H1 (cell line): Measurements from ENCODE around the gene ZNF101. TPM values are rescaled to one million over a fixed set of nuclear protein-coding genes. Genes with fewer than 3 reads are reported as not detected.

Experiments
- CTCF ChIA-PET: fragments of 300-600 bp; sonication (Branson Sonifier 250); formaldehyde crosslinking; loops from one replicate; lab custom pipeline; 2021; ENCODE audit not compliant: partially characterized antibody; lab: Charles Lee
- POLR2A ChIA-PET: fragments of 300-600 bp; sonication (Branson Sonifier 250); formaldehyde crosslinking; loops from one replicate; lab custom pipeline; 2021; ENCODE audit warnings: inconsistent platforms; ENCODE audit not compliant: partially characterized antibody; lab: Charles Lee
- DNase-seq, 2 experiments: peaks; one replicate each; pipeline versions ENCODE4 v3.0.0 to v3.0.0-alpha.2; 2010 to 2022; ENCODE audit warnings: low spot score in 2 of 2, low read depth in 1 of 2, mixed read lengths in 1 of 2
- FAIRE-seq: peaks from 2 replicates; lab custom pipeline; 2011; peaks lifted over from hg19 to GRCh38; lab: Jason Lieb, UNC
- H2AFZ ChIP-seq: 2 replicates; pipeline ENCODE4 v1.8.1; 2012; ENCODE audit warnings: low read length, inconsistent platforms
- H2AK5ac ChIP-seq: 2 replicates; pipeline ENCODE4 v1.6.1; 2013; ENCODE audit warnings: low read depth, low read length
- H2BK120ac ChIP-seq: replicated peaks from 2 replicates; pipeline ENCODE3; 2013; ENCODE audit warnings: low read depth, low read length, inconsistent platforms
- H2BK12ac ChIP-seq: 2 replicates; pipeline ENCODE4 v1.6.1; 2013; ENCODE audit warnings: low read depth, low read length
- H2BK15ac ChIP-seq: 2 replicates; pipeline ENCODE4 v1.6.1; 2013; ENCODE audit warnings: low read length
- H2BK20ac ChIP-seq: 2 replicates; pipeline ENCODE4 v1.6.1; 2013; ENCODE audit warnings: low read length
- H2BK5ac ChIP-seq: 2 replicates; pipeline ENCODE4 v1.6.1; 2013; ENCODE audit warnings: low read depth, low read length
- H3K14ac ChIP-seq: 2 replicates; pipeline ENCODE4 v1.6.1; 2013; ENCODE audit warnings: inconsistent platforms; ENCODE audit not compliant: insufficient read length
- H3K18ac ChIP-seq: 2 replicates; pipeline ENCODE4 v1.6.1; 2013; ENCODE audit warnings: low read length; ENCODE audit errors: extremely low read depth
- H3K23ac ChIP-seq: 2 replicates; pipeline ENCODE4 v1.6.1; 2013; ENCODE audit warnings: inconsistent platforms; ENCODE audit not compliant: insufficient read length
- H3K23me2 ChIP-seq: 2 replicates; pipeline ENCODE4 v1.6.1; 2013; ENCODE audit warnings: low read depth, low read length
- H3K27ac ChIP-seq: 2 replicates; pipeline ENCODE4 v1.6.1; 2011; ENCODE audit warnings: low read depth, low read length, inconsistent platforms
- H3K27me3 ChIP-seq, 4 experiments: replicated peaks in 1 of 4; 1 replicate in 1 of 4; 2 replicates in 3 of 4; pipeline versions ENCODE4 v1.6.1 to v1.8.1; 2011 to 2013; ENCODE audit warnings: low read length in 3 of 4, mild to moderate bottlenecking in 3 of 4, inconsistent platforms in 2 of 4, mixed read lengths in 2 of 4, moderate library complexity in 1 of 4; ENCODE audit not compliant: control insufficient read depth in 3 of 4, insufficient read depth in 3 of 4; ENCODE audit errors: extremely low read depth in 1 of 4
- H3K36me3 ChIP-seq, 4 experiments: 2 replicates each; pipeline versions ENCODE4 v1.6.1 to v1.8.1; 2011 to 2013; ENCODE audit warnings: mild to moderate bottlenecking in 4 of 4, low read length in 3 of 4, moderate library complexity in 2 of 4, control low read depth in 1 of 4, inconsistent platforms in 1 of 4; ENCODE audit not compliant: insufficient read depth in 4 of 4, control insufficient read depth in 2 of 4
- H3K4ac ChIP-seq: replicated peaks from 2 replicates; pipeline ENCODE3; 2013; ENCODE audit warnings: low read length, low read depth, mixed read lengths, inconsistent platforms; ENCODE audit not compliant: insufficient read length
- H3K4me1 ChIP-seq, 4 experiments: replicated peaks in 1 of 4; 1 replicate in 1 of 4; 2 replicates in 3 of 4; pipeline versions ENCODE4 v1.6.1 to v1.8.1; 2011 to 2013; ENCODE audit warnings: low read length in 3 of 4, inconsistent platforms in 2 of 4, mixed read lengths in 1 of 4; ENCODE audit not compliant: insufficient read depth in 4 of 4, control insufficient read depth in 3 of 4
- H3K4me2 ChIP-seq, 2 experiments: 2 replicates each; pipeline versions ENCODE4 v1.6.1 to v1.8.1; 2011 to 2013; ENCODE audit warnings: low read depth in 2 of 2, low read length in 2 of 2, control low read depth in 1 of 2, inconsistent platforms in 1 of 2, mild to moderate bottlenecking in 1 of 2; ENCODE audit not compliant: insufficient read depth in 1 of 2
- H3K4me3 ChIP-seq, 4 experiments: fragments of 200-600, 300-600 bp in 1 of 4; sonication (generic), shearing (Covaris generic), sonication (Bioruptor Twin) in 1 of 4; 2 replicates each; pipeline versions ENCODE4 v1.5.1 to v1.8.1; 2011 to 2016; ENCODE audit warnings: low read length in 4 of 4, low read depth in 3 of 4, control low read depth in 2 of 4, inconsistent platforms in 2 of 4, mild to moderate bottlenecking in 2 of 4, mixed read lengths in 1 of 4, moderate library complexity in 1 of 4; ENCODE audit not compliant: insufficient read depth in 2 of 4; ENCODE audit errors: extremely low read depth in 1 of 4
- H3K56ac ChIP-seq: replicated peaks from 2 replicates; pipeline ENCODE3; 2013; ENCODE audit warnings: low read depth, mild to moderate bottlenecking, mixed read lengths, low read length, inconsistent platforms; ENCODE audit not compliant: insufficient read length
- H3K79me1 ChIP-seq: 2 replicates; pipeline ENCODE4 v1.6.1; 2013; ENCODE audit warnings: low read depth, low read length, control low read depth
- H3K79me2 ChIP-seq, 2 experiments: 2 replicates each; pipeline versions ENCODE4 v1.6.1 to v1.8.1; 2012 to 2013; ENCODE audit warnings: low read length in 2 of 2, mild to moderate bottlenecking in 2 of 2, inconsistent platforms in 1 of 2; ENCODE audit not compliant: insufficient read depth in 2 of 2, control insufficient read depth in 1 of 2
- H3K9ac ChIP-seq, 4 experiments: replicated peaks in 1 of 4; 1 replicate in 1 of 4; 2 replicates in 3 of 4; pipeline versions ENCODE4 v1.6.1 to v1.8.1; 2011 to 2013; ENCODE audit warnings: low read depth in 3 of 4, low read length in 3 of 4, control low read depth in 2 of 4, mild to moderate bottlenecking in 2 of 4, moderate library complexity in 2 of 4, inconsistent platforms in 1 of 4; ENCODE audit errors: extremely low read depth in 1 of 4
- H3K9me3 ChIP-seq, 2 experiments: 2 replicates each; pipeline versions ENCODE4 v1.6.1 to v1.8.1; 2012 to 2013; ENCODE audit warnings: mild to moderate bottlenecking in 2 of 2, moderate library complexity in 2 of 2, control low read depth in 1 of 2, inconsistent platforms in 1 of 2, low read depth in 1 of 2, low read length in 1 of 2, mixed read lengths in 1 of 2; ENCODE audit not compliant: insufficient read depth in 2 of 2
- H4K20me1 ChIP-seq, 2 experiments: replicated peaks in 1 of 2; 2 replicates each; pipeline versions ENCODE3 to v1.8.1; 2011 to 2013; ENCODE audit warnings: inconsistent platforms in 2 of 2, low read length in 2 of 2, mild to moderate bottlenecking in 1 of 2; ENCODE audit not compliant: insufficient read depth in 2 of 2, control insufficient read depth in 1 of 2
- H4K5ac ChIP-seq: 2 replicates; pipeline ENCODE4 v1.6.1; 2013; ENCODE audit warnings: low read length, low read depth, mixed read lengths, inconsistent platforms; ENCODE audit not compliant: insufficient read length
- H4K8ac ChIP-seq: 2 replicates; pipeline ENCODE4 v1.8.0; 2013; ENCODE audit warnings: mild to moderate bottlenecking, moderate library complexity, low read length, inconsistent platforms; ENCODE audit not compliant: insufficient read depth; ENCODE audit errors: extremely low read depth
- H4K91ac ChIP-seq: replicated peaks from 2 replicates; pipeline ENCODE3; 2013; ENCODE audit warnings: low read length, mixed read lengths, inconsistent platforms; ENCODE audit not compliant: insufficient read length
- BRCA1 ChIP-seq: IDR thresholded peaks from 2 replicates; pipeline ENCODE4 v1.6.1; 2012; ENCODE audit warnings: low read depth, low read length, improper control_type of control experiment
- CEBPB ChIP-seq: IDR thresholded peaks from 2 replicates; pipeline ENCODE4 v1.6.1; 2012; ENCODE audit warnings: low read depth, low read length
- EGR1 ChIP-seq: IDR thresholded peaks from 2 replicates; pipeline ENCODE4 v1.6.1; 2011; ENCODE audit warnings: low read depth, low read length, borderline replicate concordance
- HDAC2 ChIP-seq, 2 experiments: fragments of 300-600 bp in 1 of 2; sonication (generic) in 1 of 2; IDR thresholded peaks; 2 replicates each; pipeline ENCODE4 v1.6.1; 2011 to 2012; ENCODE audit warnings: low read depth in 2 of 2, low read length in 2 of 2, mild to moderate bottlenecking in 2 of 2, moderate library complexity in 2 of 2, borderline replicate concordance in 1 of 2, inconsistent platforms in 1 of 2
- NRF1 ChIP-seq: IDR thresholded peaks from 2 replicates; pipeline ENCODE4 v1.6.1; 2011; ENCODE audit warnings: mild to moderate bottlenecking, low read depth, low read length, improper control_type of control experiment
- POU5F1 ChIP-seq: IDR thresholded peaks from 2 replicates; pipeline ENCODE4 v1.6.1; 2011; ENCODE audit warnings: low read depth, mild to moderate bottlenecking, low read length, moderate library complexity
- RXRA ChIP-seq: IDR thresholded peaks from 2 replicates; pipeline ENCODE4 v1.6.1; 2011; ENCODE audit warnings: low read depth, mild to moderate bottlenecking, low read length, moderate library complexity; ENCODE audit not compliant: insufficient read depth
- SIRT6 ChIP-seq: IDR thresholded peaks from one replicate; pipeline ENCODE4 v1.7.1; 2012; ENCODE audit warnings: low read length, inconsistent platforms
- SP4 ChIP-seq: IDR thresholded peaks from 2 replicates; pipeline ENCODE4 v1.6.1; 2012; ENCODE audit warnings: low read length, inconsistent platforms
- TCF12 ChIP-seq: IDR thresholded peaks from 2 replicates; pipeline ENCODE4 v1.6.1; 2011; ENCODE audit warnings: low read depth, mild to moderate bottlenecking, low read length
- YY1 ChIP-seq: IDR thresholded peaks from 2 replicates; pipeline ENCODE4 v1.6.1; 2011; ENCODE audit warnings: low read depth, mild to moderate bottlenecking, low read length
- WGBS, 2 experiments: shearing (Covaris generic) in 1 of 2; methylation state at CpG; one replicate each; pipeline versions ENCODE4 v1.1.6 to v1.1.7; 2013 to 2015; ENCODE audit warnings: low lambda C conversion rate in 2 of 2, mixed read lengths in 2 of 2, inconsistent platforms in 1 of 2, low coverage in 1 of 2, missing lambda C conversion rate in 1 of 2; ENCODE audit not compliant: insufficient replicate concordance in 2 of 2, insufficient coverage in 1 of 2, insufficient read length in 1 of 2; ENCODE audit errors: extremely low coverage in 1 of 2, missing lambda C conversion rate in 1 of 2; 5-methylcytosine and 5-hydroxymethylcytosine counted together
- polyA plus RNA-seq, 7 experiments: library from polyadenylated mRNA; depleted of rRNA in 3 of 7; stranded (reverse) in 5 of 7; unstranded in 2 of 7; fragments of >200 nt in 5 of 7; fragments of 200-250 nt in 2 of 7; gene quantifications; 1 replicate in 5 of 7; 2 replicates in 1 of 7; 4 replicates in 1 of 7; pipeline versions ENCODE4 v1.2.1 to v1.2.3, GENCODE V29; 2011 to 2013; ENCODE audit warnings: missing spikeins in 2 of 7, mixed read lengths in 2 of 7
- total RNA-seq: library from RNA; stranded (reverse); fragmentation: NEBNext Ultra II Directional; extraction: Animal tissue kit (Norgen Biotek cat#: 25700); gene quantifications from 2 replicates; pipeline ENCODE4 v1.2.1, GENCODE V29; 2021
- TF ChIP-seq, protein P1 (sequence below): IDR thresholded peaks from 2 replicates; pipeline ENCODE4 v1.6.1; 2012; ENCODE audit warnings: low read length, inconsistent platforms

Gene ZNF101
- total and polyA plus RNA-seq, 2 of the 8 experiments (the other 6 are each of a cell fraction or from before 2014, with no cell fraction given): 13.0 to 50.9 TPM

DNA sequence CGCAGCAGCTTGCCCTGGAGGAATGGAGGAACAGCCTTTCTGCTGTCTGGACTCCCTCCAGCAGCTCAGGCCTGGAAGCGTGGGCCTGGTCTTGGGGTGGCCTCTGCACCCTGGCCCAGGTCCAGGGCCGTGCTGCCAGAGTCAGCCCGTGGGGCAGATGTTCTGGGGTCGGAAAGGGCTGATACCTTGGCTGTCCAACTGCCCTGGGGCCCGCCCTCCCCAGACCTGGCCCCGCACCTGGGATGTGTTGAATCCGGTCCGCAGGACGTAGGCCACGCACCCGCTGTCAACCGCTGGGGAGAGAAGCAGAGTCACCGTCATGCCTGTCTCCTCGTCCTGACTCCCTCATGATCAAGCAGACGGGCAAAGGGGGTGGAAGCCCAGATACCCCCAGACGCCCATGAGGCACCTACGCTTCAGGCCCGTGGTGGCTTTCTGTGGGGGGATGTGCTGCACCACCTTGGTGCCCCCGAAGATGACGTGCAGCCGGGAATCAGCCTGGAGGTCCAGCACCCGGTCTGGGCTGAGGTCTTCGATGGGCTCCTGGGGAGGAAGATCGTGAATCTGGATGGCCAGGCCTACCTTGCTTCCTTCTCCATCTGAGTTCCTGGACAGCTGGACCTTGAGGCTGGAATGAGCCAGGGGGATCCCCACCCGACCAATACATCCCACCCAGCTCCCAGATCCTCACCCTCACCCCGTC lies 12.8 kb upstream of the ZNF101 start:
- no peak overlapping the region for H3K14ac ChIP-seq
- H4K5ac ChIP-seq: no peak overlapping the region
- H4K91ac ChIP-seq: no peak overlapping the region
- DNase-seq: no peak
- H4K8ac ChIP-seq: no peak overlapping the region
- H3K4ac ChIP-seq: no peak overlapping the region
- peaks cover 5 to 23% of the 10 kb centered on the region in 2 experiments for H4K20me1 ChIP-seq
- no peak overlapping the region for H3K27ac ChIP-seq
- H2BK5ac ChIP-seq: no peak overlapping the region
- no peak overlapping the region for H2BK120ac ChIP-seq
- no peaks in the 10 kb centered on the region for H3K9me3 ChIP-seq
- ChIA-PET POLR2A (interaction anchor here (0.6 to 3.7 kb wide), 4 partner anchors 10 to 28 kb away, joined by 4 to 13 read pairs (median 4); partner anchors contain the start of genes GMIP and LPAR2), CTCF (interaction anchor here (5.0 to 5.7 kb wide), 2 partner anchors 12 to 102 kb away, joined by 19 to 38 read pairs; partner anchors contain the start of gene GMIP)
- H3K23ac ChIP-seq: no peak overlapping the region
- no peak overlapping the region for H3K56ac ChIP-seq
- H3K4me3 ChIP-seq: no peak overlapping the region
- 95% methylated on average over 23 of the region's 27 CpGs; no CpG with 5 or more reads in 1 of the 2 experiments for WGBS, 2 experiments
- no peaks in the 10 kb centered on the region for H3K27me3 ChIP-seq
- no peaks in the 10 kb centered on the region for H3K4me1 ChIP-seq
- H3K23me2 ChIP-seq: no peaks in the 10 kb centered on the region
- FAIRE-seq: no peak
- peaks cover 6% of the 10 kb centered on the region for H3K79me1 ChIP-seq
- no peak overlapping the region for H2BK20ac ChIP-seq
- H3K4me2 ChIP-seq: no peak overlapping the region
- peaks cover 47 to 88% (median 75%) of the 10 kb centered on the region in 4 experiments for H3K36me3 ChIP-seq
- H2AFZ ChIP-seq: no peak overlapping the region
- H3K79me2 ChIP-seq: peaks cover 0 to 5% of the 10 kb centered on the region in 2 experiments; a peak in 1 of 4 replicates
- H2BK15ac ChIP-seq: no peak overlapping the region
- no peak overlapping the region for H2BK12ac ChIP-seq
- H2AK5ac ChIP-seq: no peak overlapping the region
- H3K9ac ChIP-seq: no peak overlapping the region
- H3K18ac ChIP-seq: no peak overlapping the region
- TF ChIP-seq SP4: no peak
- no peak for TF ChIP-seq CEBPB
- no peak for TF ChIP-seq BRCA1
- TF ChIP-seq SIRT6: no peak
- TF ChIP-seq POU5F1: no peak
- no peak for TF ChIP-seq NRF1
- no peak for TF ChIP-seq EGR1
- TF ChIP-seq TCF12: no peak
- TF ChIP-seq HDAC2 (IDR thresholded peaks at IDR 0.05; ENCODE audit: borderline replicate concordance in 1 of 2, low read depth in 2 of 2, low read length in 2 of 2): no peak
- TF ChIP-seq YY1: no peak
- TF ChIP-seq RXRA: no peak
- TF ChIP-seq, protein P1, sequence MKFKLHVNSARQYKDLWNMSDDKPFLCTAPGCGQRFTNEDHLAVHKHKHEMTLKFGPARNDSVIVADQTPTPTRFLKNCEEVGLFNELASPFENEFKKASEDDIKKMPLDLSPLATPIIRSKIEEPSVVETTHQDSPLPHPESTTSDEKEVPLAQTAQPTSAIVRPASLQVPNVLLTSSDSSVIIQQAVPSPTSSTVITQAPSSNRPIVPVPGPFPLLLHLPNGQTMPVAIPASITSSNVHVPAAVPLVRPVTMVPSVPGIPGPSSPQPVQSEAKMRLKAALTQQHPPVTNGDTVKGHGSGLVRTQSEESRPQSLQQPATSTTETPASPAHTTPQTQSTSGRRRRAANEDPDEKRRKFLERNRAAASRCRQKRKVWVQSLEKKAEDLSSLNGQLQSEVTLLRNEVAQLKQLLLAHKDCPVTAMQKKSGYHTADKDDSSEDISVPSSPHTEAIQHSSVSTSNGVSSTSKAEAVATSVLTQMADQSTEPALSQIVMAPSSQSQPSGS: no peak
